GM12873 (cell line): Measurements from ENCODE around the gene VDR.

Experiments
- TF ChIP-seq, protein P1 (sequence below): IDR thresholded peaks from 2 replicates; pipeline ENCODE4 v1.5.1; 2012; ENCODE audit warnings: low read depth, mild to moderate bottlenecking, moderate library complexity, low read length, control low read depth; ENCODE audit not compliant: insufficient read depth; ENCODE audit errors: missing control alignments

The VDR gene

GRCh38 chr12:47878293-47878917 is 26.4 kb downstream of the VDR start:
- TF ChIP-seq, protein P1, sequence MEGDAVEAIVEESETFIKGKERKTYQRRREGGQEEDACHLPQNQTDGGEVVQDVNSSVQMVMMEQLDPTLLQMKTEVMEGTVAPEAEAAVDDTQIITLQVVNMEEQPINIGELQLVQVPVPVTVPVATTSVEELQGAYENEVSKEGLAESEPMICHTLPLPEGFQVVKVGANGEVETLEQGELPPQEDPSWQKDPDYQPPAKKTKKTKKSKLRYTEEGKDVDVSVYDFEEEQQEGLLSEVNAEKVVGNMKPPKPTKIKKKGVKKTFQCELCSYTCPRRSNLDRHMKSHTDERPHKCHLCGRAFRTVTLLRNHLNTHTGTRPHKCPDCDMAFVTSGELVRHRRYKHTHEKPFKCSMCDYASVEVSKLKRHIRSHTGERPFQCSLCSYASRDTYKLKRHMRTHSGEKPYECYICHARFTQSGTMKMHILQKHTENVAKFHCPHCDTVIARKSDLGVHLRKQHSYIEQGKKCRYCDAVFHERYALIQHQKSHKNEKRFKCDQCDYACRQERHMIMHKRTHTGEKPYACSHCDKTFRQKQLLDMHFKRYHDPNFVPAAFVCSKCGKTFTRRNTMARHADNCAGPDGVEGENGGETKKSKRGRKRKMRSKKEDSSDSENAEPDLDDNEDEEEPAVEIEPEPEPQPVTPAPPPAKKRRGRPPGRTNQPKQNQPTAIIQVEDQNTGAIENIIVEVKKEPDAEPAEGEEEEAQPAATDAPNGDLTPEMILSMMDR, result no peak

GRCh38 chr12:47877081-47877480 is 27.7 kb downstream of the VDR start:
- TF ChIP-seq, protein P1, result no peak

DNA sequence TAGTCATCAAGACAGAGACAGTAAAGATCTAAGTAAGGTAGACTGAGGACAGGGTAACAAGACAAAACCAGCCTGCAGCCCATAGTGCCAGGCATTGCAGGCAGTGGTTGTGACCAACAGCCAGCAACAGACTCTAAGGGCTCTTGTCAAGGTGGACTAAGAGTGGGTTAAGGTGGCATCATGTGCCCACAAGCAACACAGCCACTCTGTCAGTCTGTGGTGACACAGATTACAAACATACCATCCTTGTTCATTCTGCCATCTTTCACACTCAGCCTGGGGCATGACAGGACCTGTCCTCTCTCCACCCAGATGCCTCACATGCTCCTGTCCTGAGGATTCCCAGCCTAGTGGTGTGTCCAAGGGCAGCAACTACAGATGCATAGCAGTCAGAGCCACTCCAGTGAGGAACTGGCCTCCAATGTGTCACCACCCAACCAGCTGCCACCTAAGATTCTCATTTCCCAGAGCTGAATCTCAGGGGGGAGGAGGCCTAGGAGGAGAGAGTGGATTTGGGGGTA is 28.3 kb downstream of the VDR start:
- TF ChIP-seq, protein P1, result no peak

DNA sequence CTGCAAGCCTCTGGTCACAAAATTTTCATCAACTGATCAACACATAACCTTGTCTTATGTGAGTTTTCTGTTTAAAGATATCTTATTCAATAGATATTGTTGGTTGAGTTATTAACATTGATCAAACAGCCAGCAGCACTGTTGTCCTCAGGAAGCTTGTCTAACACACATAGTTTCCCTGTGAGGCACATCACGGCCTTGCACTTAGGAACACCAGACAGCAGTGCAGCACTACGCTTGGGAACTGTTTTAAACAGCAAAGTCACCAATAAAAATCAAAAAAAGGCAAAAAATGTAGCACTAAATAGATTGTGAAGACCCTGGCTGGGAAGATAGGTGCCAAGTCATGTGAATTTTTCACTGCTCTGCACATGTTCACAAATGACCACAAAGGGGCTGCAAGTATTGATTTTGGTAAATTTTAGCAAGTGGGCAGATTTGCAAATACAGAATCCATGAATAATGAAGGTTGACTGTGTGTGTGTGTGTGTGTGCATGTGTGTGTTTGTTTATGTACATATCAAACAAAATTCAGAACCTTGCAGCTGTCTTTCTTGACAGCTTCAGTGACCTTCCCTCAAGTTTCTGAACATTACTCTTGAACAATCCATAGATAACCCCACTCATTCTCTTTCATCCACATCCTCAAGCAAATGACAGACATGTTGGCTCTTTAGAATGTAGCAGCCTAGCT is 28.9 kb downstream of the VDR start:
- TF ChIP-seq, protein P1, result no peak

- TF ChIP-seq, protein P1, result no peak
These were observed 30.5 kb downstream of the VDR start for GRCh38 chr12:47874316-47874715.

DNA sequence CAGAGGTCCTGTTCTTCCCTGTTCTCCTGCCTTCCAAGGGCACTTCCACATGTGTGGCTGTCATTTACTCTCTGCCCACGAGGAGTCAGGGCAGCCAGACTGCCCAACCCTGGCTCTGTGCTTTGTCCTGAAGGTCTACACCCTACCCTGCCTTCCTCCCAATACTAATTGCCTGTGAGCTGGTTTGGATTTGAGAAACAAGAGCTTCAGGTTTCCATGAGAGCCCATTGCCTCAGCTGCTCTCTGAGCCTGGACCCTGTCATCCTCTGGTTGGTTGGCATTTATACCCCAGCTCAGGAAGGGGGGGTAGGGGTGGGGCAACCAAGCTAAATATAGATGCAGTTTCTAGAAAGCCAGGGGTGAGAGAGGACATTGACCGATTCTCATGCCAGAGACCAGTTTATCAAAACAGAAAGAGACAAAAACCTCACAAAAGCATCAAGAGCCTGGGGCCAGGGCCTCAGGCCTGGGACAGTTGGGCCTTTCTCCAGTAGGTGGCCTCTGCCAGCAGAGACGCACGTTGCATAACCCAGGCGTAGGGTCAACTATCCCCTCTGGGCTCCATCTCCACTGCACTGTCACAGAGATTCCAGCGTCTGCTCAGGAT is 34.5 kb downstream of the VDR start:
- TF ChIP-seq, protein P1, result peak; percentile 54

- TF ChIP-seq, protein P1, result no peak
These were observed 36.2 kb downstream of the VDR start for GRCh38 chr12:47868552-47869031.
